DOHH2 (cell line): ENCODE measurements around the gene CAPZB.

Source experiments
- EZH2phosphoT487 ChIP-seq: fragments of 200-600 bp; sonication (generic); IDR thresholded peaks from 2 replicates; pipeline ENCODE4 v1.6.1; 2017; ENCODE audit warnings: borderline replicate concordance, mild to moderate bottlenecking, antibody characterized with exemption, low read length, moderate library complexity, mixed read lengths
- TF ChIP-seq, protein P1 (sequence below): fragments of 200-600 bp; sonication (generic); IDR thresholded peaks from one replicate; pipeline ENCODE4 v1.5.1; 2014; ENCODE audit warnings: antibody characterized with exemption, mild to moderate bottlenecking, low read depth, low read length; ENCODE audit not compliant: poor library complexity, severe bottlenecking

GRCh38 chr1:19367584-19368041 lies 117.7 kb downstream of the CAPZB start:
- TF ChIP-seq, protein P1, sequence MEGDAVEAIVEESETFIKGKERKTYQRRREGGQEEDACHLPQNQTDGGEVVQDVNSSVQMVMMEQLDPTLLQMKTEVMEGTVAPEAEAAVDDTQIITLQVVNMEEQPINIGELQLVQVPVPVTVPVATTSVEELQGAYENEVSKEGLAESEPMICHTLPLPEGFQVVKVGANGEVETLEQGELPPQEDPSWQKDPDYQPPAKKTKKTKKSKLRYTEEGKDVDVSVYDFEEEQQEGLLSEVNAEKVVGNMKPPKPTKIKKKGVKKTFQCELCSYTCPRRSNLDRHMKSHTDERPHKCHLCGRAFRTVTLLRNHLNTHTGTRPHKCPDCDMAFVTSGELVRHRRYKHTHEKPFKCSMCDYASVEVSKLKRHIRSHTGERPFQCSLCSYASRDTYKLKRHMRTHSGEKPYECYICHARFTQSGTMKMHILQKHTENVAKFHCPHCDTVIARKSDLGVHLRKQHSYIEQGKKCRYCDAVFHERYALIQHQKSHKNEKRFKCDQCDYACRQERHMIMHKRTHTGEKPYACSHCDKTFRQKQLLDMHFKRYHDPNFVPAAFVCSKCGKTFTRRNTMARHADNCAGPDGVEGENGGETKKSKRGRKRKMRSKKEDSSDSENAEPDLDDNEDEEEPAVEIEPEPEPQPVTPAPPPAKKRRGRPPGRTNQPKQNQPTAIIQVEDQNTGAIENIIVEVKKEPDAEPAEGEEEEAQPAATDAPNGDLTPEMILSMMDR, result no peak
- TF ChIP-seq EZH2phosphoT487, result no peak
